Stimulated activated CD4-positive, alpha-beta T cell treated with anti-CD3 and anti-CD28 coated beads, Interleukin-4, amount 100 ng/mL, for 24 hours (primary cell): Measurements from ENCODE around the gene TMTC1.
"Not testable (repeated sequence)": the region's sequence is repeated elsewhere in the genome, so short reads cannot be mapped to it uniquely, and the experiment has no call there.

Source experiments
- DNase-seq: peaks from one replicate; pipeline ENCODE4 v3.0.0-alpha.2; 2020

TMTC1 gene

DNA sequence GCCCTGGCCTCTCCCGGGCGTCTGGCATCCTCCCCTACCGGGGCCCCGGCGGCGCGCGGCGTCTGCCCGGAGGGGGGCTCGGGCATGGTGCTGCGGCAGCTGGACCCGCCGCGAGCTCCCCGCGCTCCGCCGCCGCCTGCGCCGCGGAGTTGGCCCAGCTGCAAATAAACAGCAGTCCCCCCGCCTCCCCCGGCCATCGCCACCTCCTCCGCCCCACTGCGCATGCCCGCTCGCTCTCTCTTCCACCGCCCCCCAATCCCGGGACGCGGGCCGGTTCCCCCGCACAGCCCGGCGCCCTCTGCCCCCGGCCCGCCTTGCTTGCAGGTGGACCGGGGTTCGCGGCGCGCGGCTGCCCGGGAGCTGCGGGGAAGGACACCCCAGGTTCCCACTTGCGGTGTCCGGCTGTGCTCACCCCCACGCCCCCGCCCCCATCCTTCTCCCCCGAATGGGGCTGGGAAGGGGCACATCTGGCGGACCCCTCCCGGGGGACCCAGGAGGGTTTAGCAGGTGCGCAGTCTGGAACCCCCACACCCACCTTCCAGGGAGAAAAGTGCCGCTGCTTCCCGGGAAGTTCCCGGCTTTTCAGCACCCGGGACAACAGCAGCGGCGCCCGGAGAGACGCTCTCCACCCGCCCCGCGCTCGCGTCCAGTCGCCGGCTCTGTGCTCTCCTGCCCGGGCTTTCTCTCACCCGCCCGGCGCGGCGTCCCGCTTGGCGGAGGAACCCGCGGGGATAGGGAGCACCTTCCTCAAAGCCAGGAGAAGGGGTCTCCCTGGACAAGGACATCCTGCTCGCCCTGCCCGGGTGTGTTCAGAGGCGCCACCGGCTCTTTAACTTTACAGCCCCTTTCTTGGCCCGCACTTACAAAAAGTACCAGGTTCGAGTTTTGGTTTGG lies at the start of gene TMTC1:
TSS of gene TMTC1 (minus strand) at position 170 of the 894 bp plus-strand sequence. CDS start 191 bp downstream, outside the sequence.
- DNase-seq: no peak

DNA sequence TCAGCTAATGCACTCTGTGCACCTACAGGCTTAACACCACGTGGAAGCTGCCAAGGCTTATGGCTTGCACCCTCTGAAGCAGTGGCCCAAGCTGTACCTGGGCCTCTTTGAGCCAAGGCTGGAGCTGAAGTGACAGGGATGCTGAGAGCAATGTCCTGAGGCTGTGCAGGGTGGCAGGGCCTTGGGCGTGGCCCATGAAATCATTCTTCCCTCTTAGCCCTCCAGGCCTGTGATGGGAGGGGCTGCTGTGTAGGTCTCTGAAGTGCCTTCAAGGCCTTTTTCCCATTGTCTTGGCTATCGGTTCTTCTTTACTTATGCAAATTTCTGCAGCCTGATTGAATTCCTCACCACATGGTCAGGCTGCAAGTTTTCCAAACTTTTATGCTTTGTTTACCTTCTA lies 47.4 kb upstream of the TMTC1 start:
- no peak for DNase-seq

DNA sequence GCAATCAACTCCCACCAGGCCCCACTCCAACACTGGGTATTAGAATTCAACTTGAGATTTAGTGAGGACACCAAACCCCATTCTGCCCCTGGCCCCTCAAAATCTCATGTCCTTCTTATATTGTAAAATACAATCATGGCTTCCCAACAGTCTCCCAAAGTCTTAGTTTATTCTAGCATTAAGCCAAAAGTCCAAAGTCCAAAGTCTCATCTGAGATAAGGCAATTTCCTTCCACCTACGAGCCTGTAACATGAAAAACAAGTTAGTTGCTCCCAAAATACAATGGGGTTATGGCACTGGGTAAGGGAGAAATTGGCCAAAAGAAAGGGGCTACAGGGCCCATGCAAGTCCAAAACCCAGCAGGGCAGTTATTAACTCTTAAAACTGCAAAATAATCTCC lies 46.6 kb upstream of the TMTC1 start:
- no peak for DNase-seq

DNA sequence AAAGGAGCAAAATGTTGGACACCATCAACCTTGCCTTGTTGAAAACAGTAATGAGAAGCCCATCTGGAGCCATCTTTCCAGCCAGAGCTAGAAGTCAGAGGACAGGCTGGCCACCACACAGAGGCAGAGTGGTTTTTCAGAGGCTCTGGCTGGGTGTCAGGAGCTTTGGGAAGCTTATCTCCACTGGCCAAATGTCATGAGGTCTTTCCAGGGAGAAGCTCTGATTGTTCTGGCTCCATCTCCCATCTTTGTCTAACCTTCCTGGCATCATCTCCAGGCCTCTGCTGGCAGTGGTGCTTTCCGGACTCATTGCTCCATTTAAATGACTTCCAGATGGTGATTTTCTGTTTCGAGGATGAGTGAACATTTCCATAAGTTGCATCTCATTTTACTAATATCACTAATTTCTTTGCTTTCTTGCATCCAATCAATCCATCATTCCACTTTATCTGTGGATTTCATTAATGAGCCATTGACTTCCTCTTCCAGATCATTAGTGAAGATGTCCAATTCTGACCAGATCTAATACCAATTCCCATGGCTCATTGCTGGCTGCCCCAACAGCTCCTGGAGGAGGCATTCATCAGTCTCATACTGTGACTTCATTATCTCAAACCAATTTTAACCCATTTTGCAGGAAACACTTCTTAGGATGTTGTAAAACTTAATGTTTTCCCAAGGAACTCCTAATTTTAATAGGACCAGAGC lies 35.3 kb upstream of the TMTC1 start:
- DNase-seq: no peak

DNA sequence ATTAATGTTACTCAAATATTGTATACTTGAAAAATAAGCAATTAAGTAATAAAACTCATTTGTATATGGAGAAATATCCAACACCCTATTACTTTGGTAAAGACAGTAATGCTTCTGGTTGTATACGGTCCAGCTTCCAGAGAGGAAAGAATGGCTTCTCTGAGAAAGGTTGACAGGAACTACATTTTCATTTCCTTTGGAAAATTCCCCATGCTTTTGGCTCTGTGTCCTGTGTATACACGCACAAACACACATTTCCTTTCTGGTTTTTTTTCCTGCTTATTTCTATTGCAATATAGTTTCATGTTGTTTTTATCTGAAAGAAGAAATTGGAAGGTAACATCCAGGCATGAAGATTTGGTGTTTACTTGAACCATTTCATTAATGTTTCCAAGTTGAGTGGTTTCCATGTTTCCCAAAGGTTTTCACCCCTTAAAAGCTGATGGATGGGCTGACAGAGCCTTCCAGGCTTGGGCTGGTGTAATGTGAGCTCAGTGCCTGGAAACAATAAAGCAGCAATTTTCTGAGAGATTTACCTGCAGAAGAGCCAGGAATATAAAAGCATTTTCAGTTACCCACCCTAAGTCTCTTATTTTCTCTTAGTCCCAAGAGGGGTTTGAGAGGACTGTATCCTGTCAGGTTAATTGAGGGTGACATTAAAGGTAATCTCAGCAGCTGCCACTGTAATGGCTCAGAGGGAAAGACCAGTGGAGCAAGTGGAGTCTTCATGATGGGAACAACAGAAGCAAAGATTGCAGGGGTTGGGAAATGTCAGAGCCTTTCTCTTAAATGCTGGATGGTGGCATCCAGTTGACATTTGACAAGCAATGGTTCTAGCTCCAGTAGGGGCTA lies 33.4 kb upstream of the TMTC1 start:
- DNase-seq: no peak

DNA sequence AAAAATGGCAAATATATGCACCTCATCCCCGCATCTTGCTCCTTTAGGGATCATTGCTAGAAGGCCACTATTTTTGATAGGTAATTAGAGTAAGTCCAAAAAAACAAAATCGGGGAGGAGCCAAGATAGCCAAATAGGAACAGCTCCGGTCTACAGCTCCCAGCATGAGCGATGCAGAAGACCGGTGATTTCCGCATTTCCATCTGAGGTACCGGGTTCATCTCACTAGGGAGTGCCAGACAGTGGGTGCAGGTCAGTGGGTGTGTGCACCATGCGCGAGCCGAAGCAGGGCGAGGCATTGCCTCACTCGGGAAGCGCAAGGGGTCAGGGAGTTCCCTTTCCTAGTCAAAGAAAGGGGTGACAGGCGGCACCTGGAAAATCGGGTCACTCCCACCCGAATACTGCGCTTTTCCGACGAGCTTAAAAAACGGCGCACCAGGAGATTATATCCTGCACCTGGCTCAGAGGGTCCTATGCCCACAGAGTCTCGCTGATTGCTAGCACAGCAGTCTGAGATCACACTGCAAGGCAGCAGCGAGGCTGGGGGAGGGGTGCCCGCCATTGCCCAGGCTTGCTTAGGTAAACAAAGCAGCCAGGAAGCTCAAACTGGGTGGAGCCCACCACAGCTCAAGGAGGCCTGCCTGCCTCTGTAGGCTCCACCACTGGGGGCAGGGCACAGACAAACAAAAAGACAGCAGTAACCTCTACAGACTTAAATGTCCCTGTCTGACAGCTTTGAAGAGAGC lies 26.0 kb upstream of the TMTC1 start:
- DNase-seq: not testable (repeated sequence)

DNA sequence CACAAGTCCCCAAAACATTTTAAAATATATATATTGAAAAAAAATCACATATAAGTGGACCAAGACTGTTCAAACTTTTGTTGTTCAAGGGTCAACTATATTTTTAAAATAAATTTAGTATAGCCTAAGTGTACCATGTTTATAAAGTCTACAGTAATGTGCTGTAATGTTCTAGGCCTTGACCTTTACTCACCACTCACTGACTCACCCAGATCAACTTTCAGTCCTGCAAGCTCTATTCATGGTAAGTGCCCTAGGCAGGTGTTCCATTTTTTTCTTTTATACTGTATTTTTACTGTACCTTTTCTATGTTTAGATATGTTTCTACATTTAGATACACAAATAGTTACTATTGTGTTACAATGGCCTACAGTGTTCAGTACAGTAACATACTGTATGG lies 23.4 kb upstream of the TMTC1 start:
- no peak for DNase-seq

DNA sequence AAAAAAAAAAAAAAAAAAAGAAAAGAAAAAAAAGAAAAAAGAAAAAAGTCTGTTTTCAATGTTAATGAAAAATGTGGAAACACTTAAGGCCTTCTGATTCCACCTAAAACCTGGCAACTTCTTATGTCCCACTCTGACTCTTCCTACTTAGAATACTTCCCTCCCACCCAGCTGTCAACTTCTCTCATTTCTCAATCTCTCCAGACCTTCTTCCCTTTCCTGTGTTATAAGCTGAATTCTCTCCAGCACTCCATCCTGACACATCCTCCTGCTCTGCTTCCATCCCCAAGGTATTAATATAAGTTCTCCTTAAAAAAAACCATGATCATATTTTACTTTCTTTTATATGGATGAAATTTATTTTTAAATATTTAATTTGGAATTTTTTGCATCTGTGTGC lies 20.3 kb upstream of the TMTC1 start:
- DNase-seq: no peak

DNA sequence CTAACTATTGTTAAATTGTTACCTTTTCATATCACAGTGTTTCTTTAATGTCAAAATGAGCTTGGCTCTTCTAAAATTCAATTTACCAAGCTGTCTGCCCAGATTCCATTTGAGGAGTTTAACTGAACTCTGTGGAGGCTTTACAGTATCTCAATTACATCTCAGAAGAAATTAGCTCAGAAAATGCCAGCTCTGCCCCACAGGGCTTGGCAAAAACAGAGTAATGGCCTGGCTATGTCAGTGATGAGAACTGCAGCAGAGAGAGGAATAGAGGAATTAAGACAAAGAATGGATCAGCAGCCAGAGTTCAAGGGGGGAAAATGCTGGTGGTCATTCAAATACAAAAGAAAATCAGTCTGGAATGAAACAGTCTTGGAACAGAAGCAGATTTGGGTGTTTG lies 15.8 kb upstream of the TMTC1 start:
- no peak for DNase-seq

DNA sequence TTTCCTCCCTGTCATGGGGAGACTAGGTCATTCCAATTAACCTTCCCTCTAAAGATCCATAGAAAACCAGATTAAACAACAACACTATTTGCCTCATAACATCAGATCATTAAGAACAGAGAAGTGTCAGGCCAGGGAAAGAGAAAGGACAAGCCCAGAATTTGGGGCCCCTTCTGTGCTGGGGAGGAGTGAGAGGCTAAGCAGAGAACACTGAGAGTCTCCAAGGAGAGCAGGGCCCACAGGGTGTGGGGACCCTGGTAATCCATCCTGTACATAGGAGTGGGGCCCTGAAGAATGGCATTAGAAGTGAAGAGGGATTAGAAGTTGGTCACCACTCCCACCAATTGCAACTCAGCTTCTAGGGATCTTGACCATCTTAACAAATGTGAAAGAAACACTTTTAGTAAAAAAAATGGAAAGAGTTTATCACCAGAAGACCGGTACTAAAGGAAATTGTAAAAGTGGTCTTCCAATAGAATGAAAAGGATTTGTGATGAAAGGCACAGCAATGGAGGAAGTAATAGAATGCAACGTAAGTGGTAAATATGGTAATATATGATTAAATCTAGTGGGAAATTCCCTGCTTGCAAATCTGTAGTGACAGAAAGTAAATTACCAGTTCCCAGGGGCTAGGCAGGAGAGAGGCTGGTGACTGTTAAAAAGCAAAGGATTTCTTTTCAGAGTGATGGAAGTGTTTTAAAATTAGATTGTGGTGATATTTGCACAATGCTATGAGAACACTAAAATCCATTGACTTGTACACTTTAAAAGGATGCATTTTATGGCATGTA lies 14.0 kb upstream of the TMTC1 start:
- no peak for DNase-seq

DNA sequence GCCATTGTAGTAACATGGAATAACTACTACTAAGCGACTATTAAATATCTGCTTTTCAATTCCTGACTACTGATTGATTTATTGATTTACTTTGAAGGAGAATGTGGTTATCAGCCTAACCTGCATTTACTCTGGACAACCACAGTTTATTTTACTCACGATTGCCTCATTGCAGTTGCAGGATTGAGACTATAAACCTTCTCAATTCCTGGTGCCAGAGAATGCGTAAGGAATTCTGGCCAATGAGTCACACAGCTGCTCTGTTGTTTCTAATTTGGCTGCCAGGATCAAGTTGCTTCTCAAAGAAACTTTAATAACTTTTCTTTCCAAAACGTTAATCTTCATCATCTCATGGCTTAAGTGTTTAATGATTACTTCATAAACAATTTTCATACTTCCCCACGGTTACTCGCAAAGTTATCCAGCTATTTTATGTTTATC lies 13.1 kb upstream of the TMTC1 start:
- DNase-seq: no peak

DNA sequence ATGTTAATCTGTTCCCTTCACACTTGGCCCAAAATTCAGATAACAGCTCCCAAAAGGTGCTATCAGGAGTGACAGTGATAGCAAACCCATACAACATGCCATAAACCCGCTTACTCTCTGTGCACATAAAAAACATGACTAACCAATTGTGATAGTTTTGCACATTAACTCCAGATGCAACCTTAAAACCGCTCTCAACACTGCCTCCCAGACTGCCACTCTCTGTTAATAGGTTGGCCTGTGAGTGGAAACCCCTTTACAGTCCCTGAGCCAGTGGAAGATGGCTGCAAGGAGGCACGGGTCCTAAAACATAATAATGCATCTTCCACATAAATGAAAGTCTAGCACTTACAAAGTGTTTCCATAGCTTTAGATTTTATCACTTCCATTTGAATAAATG lies 12.0 kb upstream of the TMTC1 start:
- DNase-seq: no peak

DNA sequence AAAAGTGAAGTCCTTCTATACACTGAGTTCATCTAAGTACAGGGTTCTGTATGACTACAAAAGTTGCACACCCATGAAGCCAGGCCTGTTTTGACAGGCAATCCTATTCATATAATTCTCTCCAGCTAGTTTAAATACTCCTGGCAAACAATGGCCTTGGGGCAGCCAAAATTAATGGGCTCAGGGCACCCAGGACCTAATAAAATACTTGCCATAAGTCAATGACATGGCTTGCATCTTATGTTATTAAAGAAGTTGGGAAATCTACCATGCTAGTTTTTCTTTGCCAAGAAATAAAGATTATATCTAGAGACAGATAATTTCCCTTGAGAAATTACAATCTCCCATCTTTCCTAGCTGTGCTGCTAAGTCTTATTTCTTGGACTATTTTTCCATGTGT lies 11.1 kb upstream of the TMTC1 start:
- DNase-seq: no peak

DNA sequence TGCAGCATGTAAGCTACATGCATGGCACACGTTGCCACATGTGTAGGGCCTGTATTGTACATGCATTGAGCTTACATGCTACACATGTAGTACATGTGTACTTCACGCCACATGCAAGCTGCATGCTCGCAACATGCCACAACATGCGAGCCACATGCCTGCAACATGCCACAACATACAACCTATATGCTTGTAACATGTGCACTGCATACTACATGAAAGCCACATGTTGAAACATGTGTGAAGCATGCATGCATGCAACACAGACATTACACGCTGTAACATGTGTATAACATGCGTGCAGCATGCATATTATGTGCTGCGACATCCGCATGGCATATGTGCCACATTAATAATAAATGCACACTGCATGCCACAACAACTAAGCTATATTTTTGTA lies 9.1 kb upstream of the TMTC1 start:
- no peak for DNase-seq

DNA sequence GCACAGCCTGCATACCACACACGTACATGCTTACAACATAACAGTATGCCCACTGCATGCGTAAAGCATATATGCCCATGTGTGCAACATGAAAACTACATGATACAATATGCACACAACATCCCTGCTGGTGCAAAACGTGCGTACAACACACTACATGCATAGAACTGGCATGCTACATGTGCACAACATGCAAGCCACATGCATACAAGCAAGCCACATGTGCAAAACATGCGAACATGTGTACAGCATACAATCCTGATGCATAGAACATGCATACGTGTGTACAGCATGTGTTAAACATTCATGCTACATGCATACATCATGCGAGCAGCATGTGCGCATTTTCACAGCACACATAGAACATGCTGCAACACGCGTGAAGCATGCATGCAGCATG lies 8.4 kb upstream of the TMTC1 start:
- no peak for DNase-seq

DNA sequence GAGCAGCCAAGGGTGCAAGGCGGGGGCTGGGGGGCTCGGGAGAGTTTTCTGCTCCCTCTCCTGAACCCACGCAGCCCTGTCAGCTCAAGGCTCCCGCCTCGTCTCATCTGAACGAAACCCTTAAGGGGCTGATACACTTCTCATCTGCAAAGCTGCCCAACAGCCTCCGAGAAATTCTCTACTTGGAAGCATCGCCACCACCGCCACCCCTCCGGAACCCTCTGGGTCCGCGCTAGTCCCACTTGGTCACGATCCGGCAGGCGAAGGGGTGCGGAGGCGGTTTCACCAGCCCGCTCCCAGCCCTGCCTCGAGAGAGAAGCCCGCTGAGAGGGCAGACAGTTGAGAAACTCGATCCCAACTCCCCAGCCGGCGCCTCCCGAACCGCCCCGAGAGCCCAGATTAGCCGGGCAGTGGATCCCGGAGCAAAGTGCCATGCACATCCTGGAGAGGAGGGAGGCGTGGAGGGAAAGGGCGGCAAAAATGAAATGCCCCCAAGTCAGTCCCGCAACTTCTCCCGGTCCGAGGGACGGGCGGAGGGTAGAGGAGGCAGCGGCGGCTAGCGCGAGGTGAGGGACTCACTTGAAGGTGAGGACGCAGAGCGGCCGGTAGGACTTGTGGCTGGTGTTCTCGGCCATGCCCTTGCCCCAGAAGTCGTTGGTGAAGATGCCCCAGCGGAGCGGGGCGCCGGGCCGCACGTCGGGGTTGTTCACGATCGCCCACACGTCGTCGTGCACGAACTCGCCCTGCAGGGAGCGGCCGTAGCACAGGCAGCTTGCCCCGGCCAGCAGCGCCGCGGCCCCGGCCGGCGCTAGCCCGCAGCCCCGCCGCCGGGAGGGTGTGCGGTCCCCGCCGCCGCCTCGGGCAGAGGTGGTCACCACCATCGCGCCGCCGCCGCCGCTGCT lies 620 bp downstream of the TMTC1 start:
- DNase-seq: no peak

DNA sequence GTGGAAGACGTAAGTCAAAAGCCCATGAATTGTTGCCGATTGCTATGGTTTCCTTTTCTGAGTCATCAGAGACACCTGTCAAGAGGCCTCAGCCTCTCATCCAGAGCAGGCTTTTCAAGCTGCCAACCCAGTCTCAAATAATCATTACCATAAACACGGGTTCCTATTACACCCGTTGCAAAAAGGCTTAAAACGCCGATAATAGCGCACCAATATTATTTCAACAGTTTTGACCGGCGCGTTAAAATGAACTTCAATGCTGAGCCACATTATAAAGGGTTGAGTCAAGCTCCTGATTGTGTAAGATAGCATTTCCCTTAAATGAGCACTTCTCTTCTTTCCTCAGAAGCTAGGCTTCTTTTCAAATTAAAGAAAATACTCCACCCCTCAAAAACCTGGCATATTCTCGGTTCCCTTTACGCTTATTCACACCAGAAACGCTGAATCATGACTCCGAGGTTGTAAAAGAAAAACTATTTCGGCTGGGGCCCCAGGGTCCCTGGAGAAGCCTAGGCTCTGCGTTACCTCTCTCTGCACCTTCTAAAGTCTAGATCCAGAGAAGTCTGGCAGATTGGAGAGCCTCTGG lies 1.4 kb downstream of the TMTC1 start:
- DNase-seq: no peak

DNA sequence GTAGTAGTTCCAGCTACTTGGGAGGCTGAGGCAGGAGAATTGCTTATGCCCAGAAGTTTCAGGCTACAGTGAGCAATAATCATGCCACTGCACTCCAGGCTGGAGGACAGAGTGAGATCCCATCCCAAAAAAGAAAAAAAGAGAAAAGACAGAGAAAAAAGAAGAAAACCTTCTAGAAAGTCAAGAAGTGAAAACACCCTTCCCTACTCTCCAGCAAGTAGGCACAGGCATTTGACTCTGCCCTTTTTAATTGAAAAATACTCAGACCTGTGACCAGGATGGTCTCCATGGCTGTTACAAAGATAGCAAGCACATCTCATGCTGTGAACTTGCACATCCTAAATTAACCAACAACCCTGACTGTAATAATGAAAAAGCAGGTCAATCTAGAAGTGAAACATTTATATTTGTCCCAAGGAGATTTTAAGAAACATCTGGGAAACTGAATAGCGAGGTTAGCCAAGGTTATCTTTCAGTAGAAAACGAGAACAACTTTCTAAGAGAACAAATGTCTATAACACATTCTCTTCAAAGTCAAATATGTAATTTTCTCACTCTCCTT lies 2.0 kb downstream of the TMTC1 start:
- no peak for DNase-seq

DNA sequence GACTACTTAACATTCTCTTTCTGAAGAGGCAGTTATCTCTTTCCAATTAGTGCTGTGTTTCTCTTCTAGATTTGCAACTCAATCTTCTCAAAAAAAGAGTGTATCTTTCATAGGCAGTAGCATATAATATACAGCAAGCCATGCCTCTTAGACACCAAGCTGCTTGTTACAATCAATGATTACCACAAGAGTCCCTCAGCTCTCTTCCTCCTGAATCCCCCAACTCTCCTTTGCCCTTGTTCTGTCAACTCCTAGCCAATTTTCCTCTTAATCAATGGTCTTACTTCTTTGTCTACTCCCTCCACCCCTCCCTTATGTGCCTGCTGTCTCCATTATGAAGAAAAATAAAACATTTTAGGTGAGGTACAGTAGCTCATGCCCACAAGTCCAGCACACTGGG lies 2.6 kb downstream of the TMTC1 start:
- no peak for DNase-seq

DNA sequence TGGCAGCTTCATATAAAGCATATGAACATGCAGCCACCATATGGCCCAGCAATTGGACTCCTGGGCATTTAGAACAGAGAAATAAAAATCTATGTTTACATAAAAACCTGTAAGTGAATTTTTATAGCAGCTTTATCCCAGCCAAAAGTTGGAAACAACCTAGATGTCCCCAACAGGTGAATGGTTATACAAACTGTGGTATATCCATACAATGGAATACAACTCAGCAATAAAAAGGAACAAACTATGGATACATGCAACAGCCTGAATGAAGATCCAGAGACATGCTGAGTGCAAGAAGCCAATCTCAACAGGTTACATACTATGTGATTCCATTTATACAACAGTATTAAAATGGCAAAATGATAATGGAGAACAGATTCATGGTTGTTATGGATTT lies 3.7 kb downstream of the TMTC1 start:
- no peak for DNase-seq
